CD4-positive, alpha-beta T cell treated with Interleukin-12 subunit alpha and Interleukin-12 subunit beta, for 1 hour (primary cell): ENCODE results near the gene KLF7.
"Not testable (repeated sequence)": the region's sequence is repeated elsewhere in the genome, so short reads cannot be mapped to it uniquely, and the experiment has no call there.

ENCODE experiments used
- DNase-seq: peaks from one replicate; pipeline ENCODE4 v3.0.0-alpha.2; 2020

Gene KLF7

DNA sequence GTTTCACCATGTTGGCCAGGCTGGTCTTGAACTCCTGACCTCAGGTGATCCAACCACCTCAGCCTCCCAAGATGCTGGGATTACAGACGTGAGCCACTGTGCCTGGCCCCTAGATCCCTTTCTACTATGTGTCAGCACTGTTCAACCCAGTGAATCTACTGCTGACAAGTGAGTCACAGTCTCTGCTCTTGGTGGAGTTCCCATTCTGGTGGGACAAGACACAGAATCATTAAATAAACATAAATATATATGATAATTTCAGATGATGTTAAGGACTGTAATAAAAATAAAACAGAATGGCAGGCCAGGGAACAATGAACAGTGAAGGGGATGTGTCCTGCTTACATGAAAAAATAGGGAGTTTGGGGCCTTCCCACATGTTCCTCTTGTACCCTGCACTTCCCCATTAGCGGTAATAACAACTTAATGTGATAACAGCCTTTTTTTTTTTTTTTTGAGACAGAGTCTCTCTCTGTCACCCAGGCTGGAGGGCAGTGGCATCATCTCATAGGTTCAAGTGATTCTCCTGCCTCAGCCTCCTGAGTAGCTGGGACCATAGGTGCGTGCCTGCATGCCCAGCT is 114.3 kb downstream of the KLF7 start:
- no peak for DNase-seq

- no peak for DNase-seq
Measured at GRCh38 chr2:207049122-207049521, 116.6 kb downstream of the KLF7 start.

- no peak for DNase-seq
Measured at GRCh38 chr2:207048416-207048815, 117.3 kb downstream of the KLF7 start.

- peak; percentile 56 for DNase-seq
Measured at GRCh38 chr2:207046724-207047123, 119.0 kb downstream of the KLF7 start.

DNA sequence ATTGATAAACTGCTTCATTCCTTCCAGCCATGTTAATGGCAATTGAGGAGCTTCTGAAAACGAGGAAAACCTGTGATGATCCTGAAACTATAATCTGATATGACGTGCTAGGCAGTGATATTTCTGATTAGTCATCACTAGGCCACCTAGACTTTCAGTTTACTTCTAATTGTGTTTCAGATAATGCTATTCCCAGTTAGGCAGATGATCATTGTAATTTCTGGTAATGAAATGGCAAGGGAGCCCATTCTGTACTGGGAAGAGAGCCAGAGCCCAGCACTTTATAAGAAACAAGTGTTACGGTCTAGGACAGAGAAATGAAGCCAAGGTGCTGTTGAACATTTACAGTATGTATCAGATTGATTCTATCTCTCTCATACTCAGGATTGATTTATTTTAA is 120.2 kb downstream of the KLF7 start:
- DNase-seq, result no peak

GRCh38 chr2:207044379-207045362 is 121.1 kb downstream of the KLF7 start:
- DNase-seq, result no peak

DNA sequence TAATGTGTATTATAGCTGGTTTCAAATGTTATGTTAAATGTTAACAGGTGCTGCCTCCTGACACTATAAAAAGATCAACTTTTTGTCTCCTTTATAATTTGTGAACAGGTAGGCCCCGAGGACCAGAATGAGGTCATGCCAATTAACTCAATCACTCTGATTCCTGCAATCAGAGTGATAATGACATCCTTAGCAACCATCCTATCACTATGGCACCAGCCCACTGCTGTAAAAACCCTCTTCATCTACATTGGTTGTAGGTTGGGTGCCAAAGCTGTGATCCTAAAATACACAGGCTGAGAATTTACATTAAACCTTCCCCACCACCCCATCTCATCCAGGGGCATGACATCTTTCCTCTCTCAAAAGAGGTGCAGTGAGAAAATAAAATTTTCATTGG is 122.9 kb downstream of the KLF7 start:
- DNase-seq, result no peak

GRCh38 chr2:207041786-207042554 is 123.8 kb downstream of the KLF7 start:
- DNase-seq, result no peak

GRCh38 chr2:207041279-207041678 is 124.5 kb downstream of the KLF7 start:
- no peak for DNase-seq

GRCh38 chr2:207040696-207041095 is 125.1 kb downstream of the KLF7 start:
- DNase-seq, result no peak

DNA sequence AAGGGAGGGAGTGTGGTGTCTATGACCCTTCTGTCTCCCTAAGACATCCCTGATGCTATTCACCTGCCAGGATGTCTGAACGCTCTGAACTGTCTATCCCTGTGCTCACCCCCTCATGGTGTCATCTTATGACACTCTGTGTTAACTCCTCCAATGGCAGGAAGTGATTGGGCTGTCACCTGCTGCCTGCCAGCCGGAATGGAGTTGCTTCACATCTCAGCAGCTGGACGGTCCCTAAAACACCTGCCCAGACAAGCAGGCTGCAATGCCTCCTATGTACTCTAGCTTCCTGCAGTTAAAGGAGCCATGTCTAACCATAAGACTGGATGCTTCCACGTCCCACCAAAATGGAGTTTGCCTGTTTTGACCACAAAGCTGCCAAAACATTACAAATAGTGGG is 126.5 kb downstream of the KLF7 start:
- DNase-seq, result no peak

DNA sequence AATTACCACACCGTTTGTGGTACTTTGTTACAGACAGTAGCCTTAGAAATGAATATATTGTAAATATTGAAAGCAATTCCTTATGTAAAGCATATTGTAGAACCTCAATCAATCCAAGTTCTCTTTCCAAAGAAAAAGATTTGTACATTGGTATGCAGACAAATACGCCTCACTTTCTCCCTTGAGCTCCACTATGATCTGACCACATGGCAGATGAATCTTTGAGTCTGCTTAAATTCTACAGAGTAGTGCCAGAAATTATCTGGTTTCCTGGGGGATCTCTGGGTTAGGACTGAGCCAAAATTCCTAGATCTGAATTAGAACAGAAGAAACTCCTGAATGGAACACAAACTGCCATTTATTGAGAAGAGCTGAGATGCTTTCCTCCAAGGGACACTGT is 127.4 kb downstream of the KLF7 start:
- DNase-seq, result no peak

- no peak for DNase-seq
Measured at GRCh38 chr2:207037896-207038295, 127.9 kb downstream of the KLF7 start.

GRCh38 chr2:207037023-207037422 is 128.7 kb downstream of the KLF7 start:
- DNase-seq, result not testable (repeated sequence)

DNA sequence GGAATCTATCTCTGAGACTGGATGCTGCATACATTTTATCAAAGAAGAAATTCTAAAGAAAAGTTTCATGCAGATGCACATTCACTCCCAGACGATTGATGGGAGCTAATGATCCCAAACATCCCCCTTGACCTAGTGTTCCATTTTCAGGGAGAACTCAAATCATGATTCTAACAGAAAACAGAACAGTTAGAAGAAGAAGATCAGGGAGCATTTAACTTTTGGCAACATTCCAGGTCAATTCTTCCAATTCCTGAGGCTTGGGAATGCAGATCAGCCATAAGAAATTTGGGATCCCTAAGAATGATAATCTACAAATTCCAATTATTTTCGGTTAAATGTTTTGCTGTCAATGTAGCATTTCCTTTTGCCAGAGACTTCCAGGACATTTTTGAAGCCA is 129.9 kb downstream of the KLF7 start:
- no peak for DNase-seq

DNA sequence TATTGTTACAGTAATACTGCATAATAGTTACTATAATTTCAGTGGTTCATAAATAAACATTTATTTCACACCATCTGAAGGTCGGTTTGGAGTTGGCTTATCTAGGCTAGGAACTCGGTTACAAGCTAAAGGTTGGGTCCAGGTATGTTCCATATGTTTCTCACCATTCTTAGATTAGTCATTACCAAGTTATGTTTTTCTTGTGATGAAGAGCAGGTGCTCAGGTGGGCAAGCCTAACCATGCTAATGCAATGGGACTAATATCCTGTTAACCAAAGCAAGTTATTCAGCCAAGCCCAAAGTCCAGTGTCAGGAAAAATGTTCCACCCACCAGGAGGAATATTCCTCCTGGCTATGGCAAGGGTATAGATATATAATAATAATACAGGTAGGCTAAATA is 133.3 kb downstream of the KLF7 start:
- DNase-seq, result no peak
